Kidney tubule cell (primary cell): ENCODE data around the gene AHSP.
"Not testable (repeated sequence)": the region's sequence is repeated elsewhere in the genome, so short reads cannot be mapped to it uniquely, and the experiment has no call there.

ENCODE experiments used
- DNase-seq: peaks from one replicate; pipeline ENCODE4 v3.0.0-alpha.2; 2018; ENCODE audit warnings: low spot score

Gene AHSP

DNA sequence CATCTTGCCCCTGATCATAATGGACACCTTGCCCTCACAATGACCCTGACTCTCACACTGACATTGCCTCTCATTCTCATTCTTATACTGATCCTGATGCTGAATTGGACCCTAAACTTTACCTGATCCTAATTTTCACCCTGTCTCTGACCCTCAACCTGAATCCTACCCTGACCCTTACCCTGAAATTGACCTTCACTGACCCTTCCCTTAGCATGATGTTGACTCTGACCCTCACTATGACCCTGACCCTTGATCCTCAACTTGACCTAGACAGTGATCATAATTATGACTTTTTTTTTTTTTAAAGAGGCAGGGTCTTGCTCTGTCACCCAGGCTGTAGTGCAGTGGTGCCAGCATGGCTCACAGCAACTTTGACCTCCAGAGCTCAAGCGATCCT, 3.4 kb downstream of the AHSP start:
- DNase-seq, result no peak

DNA sequence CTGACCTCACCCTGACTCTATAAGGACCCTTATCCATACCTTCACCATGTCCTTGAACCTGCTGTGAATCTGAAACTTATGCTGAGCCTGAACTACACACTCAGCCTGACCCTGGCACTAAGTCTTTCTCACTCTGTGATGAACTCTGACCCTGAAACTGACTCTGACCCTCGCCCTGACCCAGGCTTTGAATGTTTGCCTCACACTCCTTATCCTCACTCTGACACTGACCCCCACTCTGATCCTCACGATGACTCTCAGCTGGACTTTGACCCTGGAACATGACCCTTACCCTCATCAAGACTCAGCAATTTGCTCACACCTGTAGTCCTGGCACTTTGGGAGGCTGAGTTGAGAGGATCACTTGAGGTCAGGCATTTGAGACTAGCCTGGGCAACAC, 4.4 kb downstream of the AHSP start:
- DNase-seq, result no peak

DNA sequence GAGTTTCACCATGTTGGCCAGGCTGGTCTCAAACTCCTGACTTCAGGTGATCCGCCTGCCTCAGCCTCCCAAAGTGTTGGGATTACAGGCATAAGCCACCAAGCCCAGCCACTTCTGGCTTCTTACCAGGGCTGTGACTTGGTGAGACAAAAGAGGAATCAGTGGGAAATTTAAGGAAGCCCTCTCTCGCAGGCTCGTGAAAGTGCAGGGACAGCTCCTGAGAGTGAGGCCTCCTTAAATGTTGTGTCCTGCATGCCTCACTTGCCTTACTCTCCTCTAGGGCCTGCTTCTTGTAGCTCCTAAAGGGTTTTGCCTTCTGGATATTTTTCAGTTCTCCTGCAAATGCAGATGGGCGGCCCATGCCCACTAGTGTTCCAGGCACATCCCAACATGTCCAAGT, 5.2 kb downstream of the AHSP start:
- no peak for DNase-seq

DNA sequence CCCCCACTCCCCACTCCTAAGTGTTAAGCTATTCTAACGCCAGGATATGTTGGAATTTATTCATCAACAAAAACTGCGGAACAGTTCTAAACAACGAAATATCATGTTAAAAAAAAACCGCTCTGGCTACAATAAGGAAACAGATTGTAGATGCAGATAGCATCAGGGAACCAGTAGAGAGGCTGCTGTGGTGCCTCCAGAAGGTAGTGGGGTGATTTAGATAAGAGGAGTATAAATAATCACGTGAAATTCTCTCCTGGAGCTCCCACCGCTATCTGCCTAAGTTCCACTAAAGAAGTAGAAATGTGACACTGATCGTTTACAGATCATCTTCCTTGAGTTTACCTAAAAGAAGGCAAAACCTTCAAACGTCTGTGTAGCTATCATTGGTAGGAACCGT, 8.0 kb downstream of the AHSP start:
- no peak for DNase-seq

DNA sequence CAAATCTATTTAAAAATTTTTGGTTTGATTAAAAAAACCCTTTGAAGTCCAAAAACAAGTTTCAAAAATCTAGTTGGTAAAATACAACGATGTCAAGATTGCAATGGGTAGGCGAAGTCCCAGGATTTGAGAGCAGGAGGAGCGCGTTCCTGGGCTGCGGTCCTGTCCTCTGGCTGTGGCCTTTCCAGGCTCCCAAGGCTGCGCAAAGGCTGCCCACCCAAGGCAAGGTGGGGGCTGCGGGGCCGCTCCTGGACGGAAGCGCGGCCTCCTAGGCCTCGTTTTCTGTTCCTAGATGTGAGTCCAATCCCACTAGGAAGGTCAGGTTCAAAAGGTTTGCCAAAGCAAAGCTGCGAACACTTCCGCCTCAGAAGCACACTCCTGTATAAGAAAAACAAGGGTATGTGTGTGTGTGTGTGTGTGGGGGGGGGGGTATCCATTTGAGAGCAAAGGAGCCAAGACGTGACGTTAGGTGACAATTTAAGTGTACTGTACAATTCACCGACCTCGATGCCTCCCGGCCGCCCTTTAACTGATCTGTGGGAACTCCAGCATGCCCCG, 9.2 kb downstream of the AHSP start:
- no peak for DNase-seq

DNA sequence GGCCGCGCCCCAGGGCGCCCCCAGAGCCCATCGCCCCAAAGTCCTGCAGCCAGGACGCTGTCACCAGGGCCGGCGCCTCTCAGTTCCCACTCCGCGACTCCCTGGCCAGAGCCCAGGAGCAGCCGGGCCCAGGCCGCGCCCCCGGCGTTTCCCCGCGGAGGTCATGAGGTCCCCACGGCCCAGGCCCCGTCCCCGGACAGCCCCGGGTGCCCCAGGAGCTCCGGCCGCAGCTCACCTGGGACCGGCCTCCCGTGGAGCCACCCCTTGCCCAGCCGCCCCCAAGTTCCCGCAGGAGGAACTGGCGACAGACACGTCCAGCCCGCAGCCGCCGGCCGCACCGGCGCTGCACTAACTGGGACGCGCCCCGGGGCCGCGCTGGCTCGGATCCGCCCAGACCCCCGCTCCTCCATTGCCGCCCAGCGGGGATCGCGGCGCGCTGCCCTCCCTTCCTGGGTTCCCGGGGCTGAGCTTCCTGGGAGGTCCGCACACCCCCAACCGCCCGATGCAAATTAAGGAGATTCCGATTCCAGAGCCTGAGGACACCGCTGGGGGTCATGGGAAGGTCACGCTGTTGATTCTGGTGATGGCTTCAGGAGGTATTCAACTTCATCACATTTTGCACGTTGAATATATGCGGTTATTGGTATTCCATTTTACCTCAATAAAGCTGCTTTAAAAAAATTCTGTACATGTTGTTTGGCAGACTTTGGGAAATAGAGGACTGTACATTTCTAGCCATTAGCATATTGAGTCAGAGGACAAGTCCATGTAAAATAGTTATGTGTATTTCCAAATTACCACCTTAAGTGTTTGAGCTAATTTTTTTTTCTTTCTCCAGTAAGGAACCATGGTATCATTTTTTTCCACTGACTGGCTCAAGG, 9.9 kb downstream of the AHSP start:
- peak; percentile 2 for DNase-seq

DNA sequence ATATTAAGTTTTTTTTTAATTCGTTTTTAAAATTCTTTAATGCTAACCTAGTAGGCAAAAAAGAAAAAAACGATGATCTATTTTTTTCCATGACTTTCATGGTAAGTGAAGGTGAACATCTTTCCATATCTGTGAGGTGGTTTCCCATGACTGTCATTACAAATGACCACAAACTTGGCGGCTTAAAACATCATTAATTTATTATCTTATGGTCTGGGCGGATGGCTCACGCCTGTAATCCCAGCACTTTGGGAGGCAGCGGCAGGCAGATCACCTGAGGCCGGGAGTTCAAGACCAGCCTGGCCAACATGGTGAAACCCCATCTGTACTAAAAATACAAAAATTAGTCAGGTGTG, 10.5 kb downstream of the AHSP start:
- not testable (repeated sequence) for DNase-seq

DNA sequence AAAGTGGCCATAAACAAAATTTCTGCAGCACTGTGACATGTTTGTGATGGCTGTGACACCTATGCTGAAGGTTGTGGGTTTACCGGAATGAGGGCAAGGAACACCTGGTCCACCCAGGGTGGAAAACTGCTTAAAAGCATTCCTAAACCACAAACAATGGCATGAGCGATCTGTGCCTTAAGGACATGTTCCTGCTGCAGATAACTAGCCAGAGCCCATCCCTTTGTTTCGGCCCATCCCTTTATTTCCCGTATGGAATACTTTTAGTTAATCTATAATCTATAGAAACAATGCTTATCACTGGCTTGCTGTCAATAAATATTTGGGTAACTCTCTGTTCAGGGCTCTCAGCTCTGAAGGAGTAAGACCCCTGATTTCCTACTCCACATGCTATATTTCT, 12.1 kb downstream of the AHSP start:
- DNase-seq, result not testable (repeated sequence)

DNA sequence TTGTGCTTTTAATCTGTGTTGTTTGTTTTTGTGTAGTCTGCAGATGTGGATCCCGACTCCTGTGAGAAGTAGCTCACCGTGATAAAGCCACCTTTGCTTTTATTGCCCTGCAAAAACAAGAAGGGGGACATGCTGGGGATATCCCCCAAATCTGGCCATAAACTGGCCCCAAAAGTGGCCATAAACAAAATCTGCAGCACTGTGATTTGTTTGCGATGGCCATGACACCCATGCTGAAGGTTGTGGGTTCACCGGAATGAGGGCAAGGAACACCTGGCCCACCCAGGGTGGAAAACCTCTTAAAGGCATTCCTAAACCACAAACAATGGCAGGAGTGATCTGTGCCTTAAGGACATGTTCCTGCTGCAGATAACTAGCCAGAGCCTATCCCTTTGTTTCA, 15.1 kb downstream of the AHSP start:
- DNase-seq, result no peak

DNA sequence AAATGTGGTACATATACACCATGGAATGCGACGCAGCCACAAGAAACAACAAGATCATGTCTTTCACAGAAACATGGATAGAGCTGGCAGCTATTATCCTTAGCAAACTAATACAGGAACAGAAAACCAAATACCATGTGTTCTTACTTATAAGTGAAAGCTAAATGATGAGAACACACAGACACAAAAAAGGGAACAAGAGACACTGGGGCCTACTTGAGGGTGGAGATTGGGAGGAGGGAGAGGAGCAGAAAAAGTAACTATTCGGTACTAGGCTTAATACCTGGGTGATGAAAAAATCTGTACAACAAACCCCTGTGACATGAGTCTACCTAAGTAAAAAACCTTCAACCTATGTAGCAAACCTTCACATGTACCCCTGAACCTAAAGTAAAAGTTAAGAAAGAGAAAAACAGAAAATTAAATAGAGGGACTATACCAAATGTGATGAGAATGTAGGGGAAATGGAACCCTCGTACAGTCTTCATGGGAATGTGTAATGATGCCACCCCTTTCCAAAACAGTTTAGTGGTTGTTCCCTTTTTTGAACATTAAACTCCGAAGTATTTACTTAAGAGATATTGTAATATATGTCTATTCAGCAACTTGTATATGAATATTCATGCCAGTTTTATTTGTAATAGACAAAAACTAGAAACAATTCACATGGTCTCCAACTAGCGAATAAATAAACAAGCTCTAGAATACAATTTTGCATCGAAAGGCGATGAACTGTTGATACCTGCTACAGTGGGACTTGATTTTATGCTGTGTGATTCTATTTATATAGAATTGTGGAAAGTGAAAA, 33.9 kb downstream of the AHSP start:
- no peak for DNase-seq

DNA sequence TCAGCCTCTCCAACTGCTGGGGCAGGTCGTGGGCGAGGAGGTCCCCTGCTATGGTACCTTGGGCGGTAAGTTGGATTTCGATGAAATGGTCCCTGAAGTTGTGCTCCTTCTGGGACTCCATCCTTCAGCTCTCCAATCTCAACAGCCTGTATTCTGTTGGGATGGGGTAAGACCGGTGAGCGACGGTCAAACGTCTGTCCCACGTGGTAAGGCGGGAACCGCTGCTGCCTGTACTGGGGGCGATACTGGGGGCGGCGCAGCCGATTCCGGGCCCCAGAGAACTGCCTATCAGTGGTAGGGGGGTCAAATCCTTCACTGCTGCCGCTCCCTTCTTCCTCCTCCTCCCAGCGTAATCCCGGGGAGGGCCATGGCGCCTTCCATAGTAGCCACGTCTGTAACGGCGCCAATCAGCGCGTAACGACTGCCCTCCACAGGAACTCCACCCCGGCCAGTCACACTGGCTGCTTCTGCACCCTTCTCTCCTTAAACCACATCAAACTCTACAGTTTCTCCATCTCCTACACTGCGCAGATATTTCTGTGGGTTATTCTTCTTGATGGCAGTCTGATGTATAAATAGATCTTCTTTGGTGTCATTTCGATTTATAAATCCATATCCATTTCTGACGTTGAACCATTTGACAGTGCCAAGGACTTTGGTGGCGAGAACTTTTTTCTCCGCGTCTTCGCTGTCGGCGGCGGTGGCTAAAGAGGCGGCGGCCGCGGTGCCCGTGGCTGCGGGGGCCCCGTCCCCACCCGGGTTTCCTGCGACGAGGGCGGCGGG, 41.1 kb downstream of the AHSP start:
- peak; percentile 1 for DNase-seq

DNA sequence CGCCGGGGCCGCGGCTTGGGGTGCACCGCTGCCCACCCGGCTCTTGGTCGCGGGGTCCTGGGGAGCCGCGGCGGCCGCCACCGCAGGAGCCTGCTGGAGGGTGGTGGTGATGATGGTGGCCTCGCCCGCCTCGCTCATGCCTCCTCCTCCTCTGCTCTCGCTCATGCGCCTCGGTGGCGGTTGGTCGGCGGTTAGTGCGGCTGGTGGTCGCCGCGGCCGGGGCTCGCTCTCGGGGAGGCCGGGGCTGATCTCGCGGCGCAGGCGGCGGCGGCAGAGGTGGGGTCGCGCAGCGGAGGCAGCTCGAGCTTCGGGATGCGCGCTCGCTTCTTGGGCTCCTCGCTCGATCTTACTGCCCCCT, 41.6 kb downstream of the AHSP start:
- DNase-seq, result no peak

DNA sequence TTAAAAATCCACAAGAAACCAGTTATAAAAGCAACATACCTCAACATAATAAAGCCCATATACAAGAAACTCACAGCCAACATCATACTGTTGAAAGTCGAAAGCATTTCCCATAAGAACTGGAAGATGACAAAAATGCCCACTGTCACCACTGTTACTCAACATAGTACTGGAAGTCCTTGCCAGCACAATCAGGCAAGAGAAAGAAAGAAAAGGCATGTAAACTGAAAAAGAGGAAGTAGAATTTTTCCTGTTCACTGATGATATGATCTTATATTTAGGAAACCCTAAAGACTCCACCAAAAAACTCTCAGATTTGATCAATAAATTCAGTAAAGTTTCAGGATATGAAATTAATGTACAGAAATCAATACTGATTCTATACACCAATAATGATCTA, 45.1 kb downstream of the AHSP start:
- DNase-seq, result no peak

DNA sequence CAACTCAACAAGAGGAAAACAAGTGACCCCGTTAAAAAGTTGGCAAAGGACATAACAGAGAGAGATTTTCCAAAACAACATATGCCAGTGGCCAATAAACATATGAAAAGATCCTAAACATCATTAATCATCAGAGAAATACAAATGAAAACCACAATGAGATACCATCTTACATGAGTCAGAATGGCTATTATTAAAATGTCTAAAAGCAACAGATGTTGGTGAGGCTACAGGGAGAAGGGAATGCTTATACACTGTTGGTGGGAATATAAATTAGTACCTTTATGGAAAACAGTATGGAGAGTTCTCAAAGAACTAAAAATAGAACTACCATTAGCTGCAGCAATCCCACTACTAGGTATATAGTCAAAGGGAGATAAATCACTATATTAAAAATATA, 46.5 kb downstream of the AHSP start:
- not testable (repeated sequence) for DNase-seq

DNA sequence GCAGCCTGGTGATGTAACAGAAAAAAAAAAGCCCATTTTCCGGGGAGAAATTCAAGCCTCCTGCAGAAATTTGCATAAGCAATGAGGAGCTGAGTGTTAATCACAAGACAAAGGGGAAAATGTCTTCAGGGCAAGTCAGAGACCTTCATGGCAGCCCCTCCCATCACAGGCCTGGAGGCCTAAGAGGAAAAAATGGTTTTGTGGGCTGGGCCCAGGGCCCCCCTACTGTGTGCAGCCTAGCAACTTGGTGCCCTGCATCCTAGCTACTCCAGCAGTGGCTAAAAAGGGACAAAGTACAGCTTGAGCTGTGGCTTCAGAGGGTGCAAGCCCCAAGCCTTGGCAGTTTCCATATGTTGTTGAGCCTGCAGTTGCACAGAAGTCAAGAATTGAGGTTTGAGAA, 49.7 kb downstream of the AHSP start:
- no peak for DNase-seq
